ENCODE data around the gene INCA1. TPM values are rescaled to one million over a fixed set of nuclear protein-coding genes. Genes with fewer than 3 reads are reported as not detected.
A peak's percentile ranks its signal among the peaks of the same experiment; 100 is the strongest.
"Not testable (repeated sequence)": the region's sequence is repeated elsewhere in the genome, so short reads cannot be mapped to it uniquely, and the experiment has no call there.

The INCA1 gene, protein sequence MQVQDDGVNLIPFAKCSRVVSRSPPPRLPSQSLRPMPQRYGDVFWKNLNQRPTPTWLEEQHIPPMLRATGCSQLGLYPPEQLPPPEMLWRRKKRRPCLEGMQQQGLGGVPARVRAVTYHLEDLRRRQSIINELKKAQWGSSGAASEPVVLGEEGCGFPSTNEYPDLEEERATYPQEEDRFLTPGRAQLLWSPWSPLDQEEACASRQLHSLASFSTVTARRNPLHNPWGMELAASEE
- total RNA-seq (2014; rRNA removed; shearing (Covaris generic)) = 0.16 and 0.24 TPM in 2 replicates
- 0.19 and 0.29 TPM in 2 replicates for polyA plus RNA-seq (2015; cell fraction: cytosol; rRNA removed)
- polyA plus RNA-seq (2015; cell fraction: nucleus; rRNA removed) = 0.86 TPM in 1 of 2 replicates, not detected in the other

DNA sequence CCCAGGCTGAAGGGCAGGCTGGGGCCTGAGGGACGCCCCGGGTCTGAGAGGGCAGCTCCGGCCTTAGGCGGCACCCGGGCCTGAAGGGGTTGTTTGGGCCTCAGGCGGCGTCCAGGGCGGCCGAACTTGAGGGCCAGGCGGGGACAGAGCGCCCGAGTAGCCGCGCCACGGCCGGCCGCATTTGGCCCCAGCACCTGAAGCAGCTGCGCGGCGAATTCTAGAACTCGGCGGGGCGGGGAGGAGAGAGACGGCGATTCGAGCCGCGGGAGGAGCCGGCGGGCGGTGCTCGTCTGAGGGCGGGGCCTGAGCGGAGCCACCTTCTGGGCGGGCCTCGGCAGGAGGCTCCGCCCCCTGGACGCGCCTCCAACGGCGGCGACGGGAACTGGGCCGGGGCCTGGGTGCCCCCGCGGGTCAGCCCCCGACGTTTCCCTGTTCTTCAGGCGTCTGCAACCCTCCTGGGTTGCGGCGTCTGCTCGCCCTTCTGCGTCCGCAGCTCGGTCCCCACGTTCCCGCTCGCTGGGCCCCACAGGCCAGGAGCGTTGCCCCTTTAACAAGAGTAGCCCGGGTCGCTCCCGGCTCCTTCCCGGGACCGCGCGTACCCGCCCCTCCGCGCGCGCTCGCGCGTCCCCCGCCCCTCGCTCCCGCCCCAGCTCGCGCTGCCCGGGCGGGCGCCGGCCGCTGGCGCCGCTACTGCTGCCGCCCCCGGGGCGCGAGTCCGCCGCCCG is at the start of gene INCA1, which contains the start of gene KIF1C:
INCA1 (minus strand) TSS at position 221 of the 725 bp plus-strand sequence. CDS start 3,085 bp downstream, outside the sequence.
KIF1C (plus strand) TSS at position 649 of the 725 bp plus-strand sequence. CDS start 2,297 bp downstream, outside the sequence.
- DNase-seq (ENCODE audit: low read depth, low spot score) = peak; percentile 85
- in situ Hi-C loops (cut with HindIII; ENCODE audit: low pct_unique_long_range_greater_than_20kb, low sequenced_read_pairs) = no loop called here

DNA sequence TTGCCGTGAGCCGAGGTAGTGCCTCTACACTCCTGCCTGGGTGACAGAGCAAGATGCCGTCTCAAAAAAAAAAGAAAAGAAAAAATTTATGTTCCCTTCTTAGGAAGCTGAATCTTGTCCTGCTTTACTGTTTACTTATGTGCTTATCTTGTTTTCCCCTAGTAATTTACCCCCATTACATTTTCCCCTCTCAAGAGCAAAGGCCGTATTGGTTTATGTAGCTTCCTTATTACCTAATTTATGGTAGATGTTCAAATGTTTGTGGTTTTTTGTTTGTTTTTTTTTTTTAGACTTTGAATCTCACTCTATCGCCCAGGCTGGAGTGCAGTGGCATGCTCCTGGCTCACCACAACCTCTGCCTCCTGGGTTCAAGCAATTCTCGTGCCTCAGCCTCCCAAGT is 48.2 kb upstream of the INCA1 start:
- in situ Hi-C loops (cut with HindIII; ENCODE audit: low pct_unique_long_range_greater_than_20kb, low sequenced_read_pairs) = no loop called here
- DNase-seq (ENCODE audit: low read depth, low spot score) = no peak

DNA sequence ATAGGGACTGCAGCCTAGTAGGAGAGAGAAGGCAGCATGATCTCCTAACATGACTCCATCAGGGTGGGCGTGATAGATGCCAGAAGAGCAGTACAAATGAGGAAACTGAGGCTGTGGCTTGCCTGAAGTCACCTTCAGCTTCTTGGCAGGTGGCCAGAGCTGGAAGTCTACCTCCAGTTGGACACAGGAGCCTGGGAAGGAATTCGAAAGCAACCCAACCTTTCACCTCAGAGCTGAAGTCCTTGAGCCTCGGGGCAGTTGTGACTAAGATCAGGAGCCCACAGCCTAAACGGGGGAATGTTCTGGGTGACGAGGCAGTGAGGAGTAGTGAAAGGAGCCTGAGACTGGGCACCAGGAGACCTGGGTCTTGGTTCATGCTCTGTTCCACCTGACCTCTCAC is 47.3 kb upstream of the INCA1 start:
- in situ Hi-C loops (cut with HindIII; ENCODE audit: low pct_unique_long_range_greater_than_20kb, low sequenced_read_pairs) = no loop called here
- no peak for DNase-seq (ENCODE audit: low read depth, low spot score)

DNA sequence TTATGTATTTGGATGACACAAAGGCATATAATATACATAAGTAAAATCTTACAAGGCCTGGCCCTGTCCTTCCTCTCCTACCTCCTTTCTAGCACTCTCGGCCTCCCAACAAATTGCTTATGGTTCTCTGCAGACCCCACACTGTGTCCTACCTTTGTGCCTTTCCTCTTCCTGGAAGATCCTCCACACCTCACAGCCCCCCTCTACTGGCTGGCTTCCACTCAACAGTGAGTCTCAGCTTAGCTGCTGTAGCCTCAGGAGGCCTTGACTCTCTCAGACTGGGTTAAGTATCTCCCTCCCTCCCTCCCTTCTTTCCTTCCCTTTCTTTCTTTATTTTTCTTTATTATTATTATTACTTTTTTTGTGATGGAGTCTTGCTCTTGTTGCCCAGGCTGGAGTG is 46.2 kb upstream of the INCA1 start:
- in situ Hi-C loops (cut with HindIII; ENCODE audit: low pct_unique_long_range_greater_than_20kb, low sequenced_read_pairs) = no loop called here
- DNase-seq (ENCODE audit: low read depth, low spot score) = no peak

DNA sequence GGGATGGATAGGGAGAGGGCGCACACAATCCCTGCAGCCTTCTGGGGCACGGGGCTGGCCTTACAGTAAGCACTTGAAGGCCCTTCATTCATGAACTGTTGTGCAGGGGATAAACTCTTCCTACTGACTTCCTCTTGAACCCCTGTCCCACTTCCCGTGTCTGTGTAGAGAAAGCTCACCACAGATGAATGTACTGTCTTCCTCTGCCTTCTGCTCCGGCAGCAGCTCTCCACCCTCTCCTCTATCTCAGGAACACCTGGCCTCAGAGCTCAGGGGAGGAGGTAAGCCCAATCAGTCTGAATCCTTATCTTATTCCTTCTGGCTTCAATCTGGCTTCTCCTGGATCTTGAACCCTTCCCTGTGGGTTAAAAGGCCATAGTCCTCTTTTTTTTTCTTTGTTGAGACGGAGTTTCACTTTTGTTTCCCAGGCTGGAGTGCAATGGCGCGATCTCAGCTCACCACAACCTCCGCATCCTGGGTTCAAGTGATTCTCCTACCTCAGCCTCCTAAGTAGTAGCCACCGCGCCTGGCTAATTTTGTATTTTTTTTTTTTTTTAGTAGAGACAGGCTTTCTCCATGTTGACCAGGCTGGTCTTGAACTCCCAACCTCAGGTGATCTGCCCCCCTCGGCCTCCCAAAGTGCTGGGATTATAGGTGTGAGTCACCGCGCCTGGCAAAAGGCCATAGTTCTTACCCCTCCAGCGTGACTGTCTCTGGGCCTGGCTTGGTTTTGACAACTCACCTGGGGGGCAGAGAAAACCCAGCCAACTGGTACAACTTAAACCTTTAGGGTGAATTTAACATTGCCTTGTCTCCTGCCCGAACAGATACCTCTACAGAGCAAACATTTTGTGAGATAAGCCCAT is 45.1 kb upstream of the INCA1 start:
- in situ Hi-C loops (cut with HindIII; ENCODE audit: low pct_unique_long_range_greater_than_20kb, low sequenced_read_pairs) = no loop called here
- DNase-seq (ENCODE audit: low read depth, low spot score) = no peak

DNA sequence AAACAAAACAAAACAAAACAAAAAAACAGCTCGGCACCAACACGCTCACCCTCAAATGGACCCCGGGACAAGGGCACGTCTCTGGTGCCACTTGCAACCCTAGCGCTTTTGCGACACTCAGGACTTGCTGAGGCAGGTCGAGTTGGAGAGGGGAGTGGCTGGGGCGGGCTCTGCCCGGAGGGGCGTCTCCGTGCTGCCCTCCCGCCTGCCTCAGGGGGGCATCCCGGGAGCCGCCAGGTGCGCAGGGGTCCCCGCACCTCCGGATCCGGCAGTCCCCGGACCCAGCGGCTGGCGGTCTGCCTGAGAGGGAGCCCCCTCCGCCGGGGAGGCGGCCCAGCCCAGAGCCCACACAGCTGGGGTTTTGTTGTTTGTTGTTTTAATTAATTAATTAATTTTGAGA is 38.0 kb upstream of the INCA1 start, which contains the start of gene SLC52A1:
SLC52A1 (minus strand) TSS at position 112 of the 400 bp plus-strand sequence. CDS start 820 bp downstream, outside the sequence.
- no peak for DNase-seq (ENCODE audit: low read depth, low spot score)
- in situ Hi-C loops (cut with HindIII; ENCODE audit: low pct_unique_long_range_greater_than_20kb, low sequenced_read_pairs) = no loop called here

DNA sequence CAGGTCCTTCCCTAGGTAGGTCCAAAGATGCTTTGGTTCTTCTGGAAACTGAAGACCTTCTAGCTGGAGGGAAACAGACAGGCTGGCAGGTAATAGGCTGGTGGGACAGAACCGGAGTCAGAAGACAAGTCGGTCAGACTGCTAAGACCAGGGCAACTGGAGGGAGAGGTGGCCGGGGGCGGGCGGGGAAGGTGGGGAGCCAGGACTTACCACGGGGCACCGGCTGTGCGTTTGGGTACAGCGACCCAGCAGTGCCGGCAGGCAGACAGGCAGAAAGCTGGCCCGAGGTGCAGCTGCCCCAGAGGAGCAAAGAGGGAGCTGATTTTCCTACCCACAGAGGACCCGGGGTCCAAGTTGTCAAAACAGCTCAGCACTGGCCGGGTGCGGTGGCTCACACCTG is 37.3 kb upstream of the INCA1 start:
- no peak for DNase-seq (ENCODE audit: low read depth, low spot score)
- in situ Hi-C loops (cut with HindIII; ENCODE audit: low pct_unique_long_range_greater_than_20kb, low sequenced_read_pairs) = no loop called here

DNA sequence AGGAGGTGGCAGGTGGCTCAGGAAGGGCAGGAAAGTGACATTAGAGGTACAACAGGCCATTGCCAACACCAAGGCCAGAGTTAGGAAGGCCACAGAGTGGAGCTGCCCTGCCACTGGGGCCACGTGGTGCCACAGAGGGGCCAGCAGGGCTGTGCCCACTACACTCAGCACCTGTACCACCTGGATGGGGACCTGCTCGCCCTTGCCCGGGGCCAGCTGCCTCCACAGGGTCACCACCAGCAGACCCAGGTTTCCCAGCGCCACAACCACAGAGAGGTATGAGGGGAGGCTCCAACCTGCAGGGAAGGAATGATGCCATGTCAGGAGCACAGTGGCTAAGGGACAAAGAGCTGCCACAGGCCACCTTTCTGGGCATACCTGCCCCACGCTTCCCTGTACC is 36.7 kb upstream of the INCA1 start:
- DNase-seq (ENCODE audit: low read depth, low spot score) = no peak
- in situ Hi-C loops (cut with HindIII; ENCODE audit: low pct_unique_long_range_greater_than_20kb, low sequenced_read_pairs) = no loop called here

DNA sequence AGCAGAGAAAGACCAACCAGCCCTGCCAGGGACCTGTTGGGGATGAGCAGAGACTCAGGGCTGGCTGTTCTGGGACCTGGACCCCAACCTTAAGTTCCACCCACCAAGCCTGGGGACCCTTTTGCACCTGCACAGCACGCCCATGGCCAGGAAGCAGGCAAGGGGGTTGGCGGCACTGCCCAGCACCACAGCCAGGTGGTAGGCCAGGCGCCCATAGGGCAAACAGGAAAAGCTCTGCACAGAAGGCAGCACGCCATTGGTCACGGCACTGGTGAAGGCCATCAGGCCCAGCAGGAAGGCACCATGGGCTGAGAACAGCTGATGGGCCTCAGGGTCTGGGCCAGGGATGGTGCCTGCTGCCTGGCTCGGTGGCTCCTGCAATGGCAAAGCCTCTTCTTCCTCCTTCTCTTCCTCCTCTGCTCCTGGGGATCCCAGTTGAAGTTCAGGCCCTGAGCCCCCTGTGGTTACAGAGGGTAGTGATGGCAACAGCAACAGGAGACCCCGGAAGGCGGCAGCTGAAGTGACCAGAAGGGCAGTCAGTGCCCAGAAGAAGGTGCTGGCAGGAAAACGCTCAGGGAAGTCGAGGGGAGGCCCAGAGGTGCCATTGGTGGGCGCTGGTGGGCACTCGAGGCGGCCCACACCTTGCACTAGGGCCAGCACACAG is 36.2 kb upstream of the INCA1 start:
- in situ Hi-C loops (cut with HindIII; ENCODE audit: low pct_unique_long_range_greater_than_20kb, low sequenced_read_pairs) = no loop called here
- no peak for DNase-seq (ENCODE audit: low read depth, low spot score)

DNA sequence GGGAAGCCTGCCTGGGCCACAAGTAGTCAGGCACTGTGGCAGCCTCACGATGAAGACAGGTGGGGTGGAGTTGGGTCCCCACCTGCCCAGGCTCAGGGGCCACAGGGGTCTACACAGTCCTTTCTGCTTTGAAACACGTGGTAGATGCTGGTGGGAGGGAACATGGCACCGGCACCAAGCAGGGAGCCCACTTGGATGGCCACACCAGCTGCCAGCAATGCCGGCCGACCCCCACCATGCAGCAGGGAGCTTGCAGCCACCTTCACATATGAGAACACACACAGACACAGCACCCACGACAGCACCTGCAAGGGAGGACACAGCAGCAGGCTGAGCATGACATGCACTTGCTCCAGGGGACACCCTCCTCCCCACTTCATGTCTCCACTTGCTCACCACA is 35.5 kb upstream of the INCA1 start:
- in situ Hi-C loops (cut with HindIII; ENCODE audit: low pct_unique_long_range_greater_than_20kb, low sequenced_read_pairs) = no loop called here
- no peak for DNase-seq (ENCODE audit: low read depth, low spot score)

DNA sequence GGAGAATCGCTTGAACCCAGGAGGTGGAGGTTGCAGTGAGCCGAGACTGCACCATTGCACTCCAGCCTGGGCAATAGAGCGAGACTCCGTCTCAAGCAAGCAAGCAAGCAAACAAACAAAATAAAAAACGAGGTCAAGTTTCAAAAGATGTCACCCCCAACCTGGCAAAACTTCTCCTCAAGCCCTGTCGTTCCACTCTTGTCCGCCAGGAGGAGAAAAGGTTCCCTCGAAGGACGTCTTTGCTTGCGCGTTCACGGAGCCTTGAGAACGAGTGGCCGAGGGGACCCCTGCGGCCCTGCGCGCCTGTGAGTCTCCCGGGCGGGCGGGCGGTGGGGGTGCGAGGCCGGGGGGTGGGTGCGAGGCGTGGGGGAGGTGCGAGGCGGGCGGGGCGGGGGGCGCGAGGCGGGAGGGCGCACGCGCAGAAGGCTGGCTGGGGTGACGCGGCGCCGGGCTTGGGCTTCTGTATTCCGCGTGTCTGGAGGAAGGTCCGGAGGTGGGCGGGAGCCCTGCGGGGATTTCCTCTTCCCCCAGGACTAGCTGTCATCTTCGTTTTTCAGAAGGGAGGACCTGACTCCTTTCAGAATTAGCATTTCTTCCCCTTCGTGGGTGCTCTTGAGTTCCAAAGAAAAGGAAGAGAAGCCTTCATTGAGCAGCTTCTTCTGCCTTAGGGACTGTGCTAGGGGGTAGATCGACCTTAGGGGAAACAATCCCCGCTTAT is 34.2 kb upstream of the INCA1 start:
- in situ Hi-C loops (cut with HindIII; ENCODE audit: low pct_unique_long_range_greater_than_20kb, low sequenced_read_pairs) = no loop called here
- peak; percentile 84 for DNase-seq (ENCODE audit: low read depth, low spot score)

DNA sequence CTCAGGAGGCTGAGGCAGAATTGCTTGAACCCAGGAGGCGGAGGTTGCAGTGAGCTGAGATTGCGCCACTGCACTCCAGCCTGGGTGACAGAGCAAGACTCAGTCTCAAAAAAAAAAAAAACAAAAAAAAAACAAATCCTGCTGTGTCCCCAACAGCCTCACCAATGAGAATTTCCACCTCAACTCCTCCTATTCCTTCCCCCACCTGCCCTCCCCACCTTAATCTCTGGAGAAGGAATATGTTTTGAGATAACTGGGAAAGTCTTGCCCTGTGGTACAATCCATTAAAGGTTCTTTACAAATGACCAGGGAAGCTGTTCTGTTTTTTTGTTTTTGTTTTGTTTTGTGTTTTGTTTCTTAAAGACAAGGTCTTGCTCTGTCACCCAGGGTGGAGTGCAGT is 32.8 kb upstream of the INCA1 start:
- in situ Hi-C loops (cut with HindIII; ENCODE audit: low pct_unique_long_range_greater_than_20kb, low sequenced_read_pairs); DNase-seq (ENCODE audit: low read depth, low spot score): not testable (repeated sequence)

DNA sequence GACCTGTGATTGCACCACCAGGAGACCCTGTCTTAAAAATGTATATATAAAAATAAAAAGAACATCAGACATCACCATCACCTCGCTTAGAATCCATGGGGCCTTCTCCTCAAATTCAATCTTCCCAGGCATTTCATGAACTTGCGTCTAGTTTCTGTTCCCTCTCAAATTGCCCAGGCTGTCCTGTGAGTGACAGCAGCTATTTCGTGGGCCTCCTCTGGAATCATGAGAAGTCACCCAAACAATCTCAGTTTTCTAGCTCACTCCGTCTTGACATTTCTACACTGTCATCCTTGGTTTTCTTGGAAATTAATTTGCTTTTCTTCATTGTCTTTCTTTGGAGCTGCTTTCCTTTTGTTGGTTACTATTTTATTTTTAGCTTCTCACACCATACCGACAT is 30.6 kb upstream of the INCA1 start:
- no peak for DNase-seq (ENCODE audit: low read depth, low spot score)
- in situ Hi-C loops (cut with HindIII; ENCODE audit: low pct_unique_long_range_greater_than_20kb, low sequenced_read_pairs) = no loop called here

DNA sequence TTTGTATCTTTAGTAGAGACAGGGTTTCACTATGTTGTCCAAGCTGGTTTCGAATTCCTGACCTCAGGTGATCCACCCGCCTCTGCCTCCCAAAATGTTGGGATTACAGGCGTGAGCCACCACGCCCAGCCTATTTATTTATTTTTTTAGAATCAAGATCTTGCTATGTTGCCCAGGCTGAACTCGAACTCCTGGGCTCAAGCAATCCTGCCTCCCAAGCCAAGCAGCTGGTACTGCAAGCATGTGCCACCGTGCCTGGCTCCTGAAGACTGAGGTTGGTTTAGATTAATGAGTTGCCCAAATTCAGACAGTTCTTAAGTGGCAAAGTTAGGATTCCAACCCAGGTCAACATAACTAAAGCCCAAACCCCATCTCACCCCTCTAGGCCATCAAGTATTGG is 30.0 kb upstream of the INCA1 start:
- in situ Hi-C loops (cut with HindIII; ENCODE audit: low pct_unique_long_range_greater_than_20kb, low sequenced_read_pairs) = no loop called here

DNA sequence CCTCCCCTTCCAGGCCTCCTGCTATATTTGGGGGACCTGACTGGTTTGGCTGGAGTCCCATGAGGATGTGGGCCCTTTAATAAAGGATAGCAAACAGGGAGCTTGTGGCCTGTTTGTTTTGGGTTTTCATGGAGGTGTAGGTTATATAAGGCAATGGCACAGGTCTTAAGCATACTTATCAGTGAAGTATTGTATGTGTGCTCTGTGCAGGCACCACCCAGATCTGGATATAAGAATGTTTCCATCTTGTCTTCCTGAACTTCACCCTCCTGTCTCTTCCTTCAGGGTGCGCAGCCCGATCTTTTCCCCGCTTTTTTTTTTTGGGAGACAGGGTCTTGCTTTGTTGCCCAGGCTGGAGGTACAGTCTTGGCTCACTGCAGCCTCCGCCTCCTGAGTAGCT is 27.3 kb upstream of the INCA1 start:
- in situ Hi-C loops (cut with HindIII; ENCODE audit: low pct_unique_long_range_greater_than_20kb, low sequenced_read_pairs) = no loop called here

More for the DNA sequence above, 30.0 kb upstream of the INCA1 start:
- DNase-seq (ENCODE audit: low read depth, low spot score) = no peak

DNA sequence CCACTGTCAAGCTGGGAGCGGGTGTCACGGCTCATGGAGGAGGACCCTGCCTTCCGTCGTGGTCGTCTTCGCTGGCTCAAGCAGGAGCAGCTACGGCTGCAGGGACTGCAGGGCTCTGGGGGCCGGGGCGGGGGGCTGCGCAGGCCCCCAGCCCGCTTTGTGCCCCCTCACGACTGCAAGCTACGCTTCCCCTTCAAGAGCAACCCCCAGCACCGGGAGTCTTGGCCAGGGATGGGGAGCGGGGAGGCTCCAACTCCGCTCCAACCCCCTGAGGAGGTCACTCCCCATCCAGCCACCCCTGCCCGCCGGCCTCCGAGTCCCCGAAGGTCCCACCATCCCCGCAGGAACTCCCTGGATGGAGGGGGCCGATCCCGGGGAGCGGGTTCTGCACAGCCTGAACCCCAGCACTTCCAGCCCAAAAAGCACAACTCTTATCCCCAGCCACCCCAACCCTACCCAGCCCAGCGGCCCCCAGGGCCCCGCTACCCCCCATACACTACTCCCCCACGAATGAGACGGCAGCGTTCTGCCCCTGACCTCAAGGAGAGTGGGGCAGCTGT is 26.3 kb upstream of the INCA1 start:
- no peak for DNase-seq (ENCODE audit: low read depth, low spot score)

More for the DNA sequence above, 27.3 kb upstream of the INCA1 start:
- no peak for DNase-seq (ENCODE audit: low read depth, low spot score)

More for the DNA sequence above, 26.3 kb upstream of the INCA1 start:
- in situ Hi-C loops (cut with HindIII; ENCODE audit: low pct_unique_long_range_greater_than_20kb, low sequenced_read_pairs) = no loop called here
